ENCODE results near the gene FIBIN.

FIBIN gene

GRCh38 chr11:27022659-27023251, 28.8 kb downstream of the FIBIN start:
- no peak for DNase-seq (ENCODE audit: low read depth)

- DNase-seq (ENCODE audit: low read depth) = no peak
These were observed 31.0 kb downstream of the FIBIN start for GRCh38 chr11:27024865-27025264.

- no peak for DNase-seq (ENCODE audit: low read depth)
These were observed 31.5 kb downstream of the FIBIN start for GRCh38 chr11:27025312-27025955.

GRCh38 chr11:27025957-27026733, 32.2 kb downstream of the FIBIN start:
- DNase-seq (ENCODE audit: low read depth) = no peak

GRCh38 chr11:27028561-27028965, 34.7 kb downstream of the FIBIN start:
- DNase-seq (ENCODE audit: low read depth) = no peak

GRCh38 chr11:27029966-27030365, 36.1 kb downstream of the FIBIN start:
- no peak for DNase-seq (ENCODE audit: low read depth)

- DNase-seq (ENCODE audit: low read depth) = no peak
These were observed 37.8 kb downstream of the FIBIN start for GRCh38 chr11:27031754-27032153.

- DNase-seq (ENCODE audit: low read depth) = no peak
These were observed 46.0 kb downstream of the FIBIN start for GRCh38 chr11:27039873-27040272.

GRCh38 chr11:27040302-27041115, 46.6 kb downstream of the FIBIN start, which contains the start of gene BBOX1:
TSS of gene BBOX1 (plus strand) at chr11:27040815. CDS start at chr11:27055431, 14,616 bp downstream.
- DNase-seq (ENCODE audit: low read depth) = no peak

- no peak for DNase-seq (ENCODE audit: low read depth)
These were observed 47.4 kb downstream of the FIBIN start for GRCh38 chr11:27041141-27041899.

Data from stimulated activated CD4-positive, alpha-beta T cell treated with anti-CD3 and anti-CD28 coated beads, Interleukin-2, amount 100 ng/mL, for 4 hours (primary cell).